GM12873 (cell line): Measurements from ENCODE around the gene AMBRA1.

ENCODE experiments used
- CTCF ChIP-seq: IDR thresholded peaks from 2 replicates; pipeline ENCODE4 v1.5.1; 2012; ENCODE audit warnings: low read depth, mild to moderate bottlenecking, moderate library complexity, low read length, control low read depth; ENCODE audit not compliant: insufficient read depth; ENCODE audit errors: missing control alignments

The AMBRA1 gene

GRCh38 chr11:46393231-46393616, 200.6 kb downstream of the AMBRA1 start:
- no peak for TF ChIP-seq CTCF

DNA sequence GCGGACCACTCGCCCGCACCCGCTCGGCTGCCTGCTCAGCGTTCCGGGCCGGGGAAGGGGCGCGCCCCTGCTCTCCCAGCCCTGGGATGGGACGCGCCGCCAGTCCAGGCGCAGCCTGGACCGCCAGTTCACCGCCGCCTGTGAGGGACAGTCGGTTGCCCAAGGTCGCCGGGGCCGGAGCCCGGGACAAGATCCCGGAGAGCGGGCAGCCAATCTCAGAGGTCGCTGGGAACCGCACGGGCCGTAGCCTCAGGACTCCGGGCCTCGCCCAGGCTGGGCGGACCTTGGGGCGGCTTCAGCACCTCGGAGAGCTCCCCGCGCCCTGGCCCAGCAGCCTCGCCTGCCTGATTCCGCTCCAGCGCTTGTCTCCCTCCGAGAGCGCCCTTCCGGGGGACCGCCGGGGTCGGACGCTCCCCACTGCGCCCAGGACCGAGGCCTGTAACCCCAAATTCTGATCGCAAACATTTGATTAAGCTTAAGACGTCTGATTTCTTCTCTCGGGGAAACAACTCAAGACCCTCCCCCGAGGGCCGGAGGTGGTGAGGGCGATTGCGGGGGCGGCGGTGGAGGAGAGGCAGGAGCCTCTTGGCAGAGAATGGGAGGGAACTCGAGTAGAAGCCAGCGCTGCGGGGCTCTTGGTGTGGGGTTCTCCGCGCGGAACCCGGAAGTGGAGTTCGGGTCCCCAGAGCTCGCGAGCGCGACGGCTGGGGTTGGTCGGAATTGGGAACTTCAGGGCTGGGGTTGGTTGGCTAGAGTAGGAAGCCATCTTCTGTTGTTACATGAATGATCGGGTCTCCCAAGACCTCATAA, 201.2 kb downstream of the AMBRA1 start:
- TF ChIP-seq CTCF, result no peak

GRCh38 chr11:46391578-46392420, 202.0 kb downstream of the AMBRA1 start, which contains the start of gene CHRM4:
Gene CHRM4 (minus strand): TSS chr11:46391776. CDS start chr11:46386557, 5,219 bp downstream.
- peak; percentile 35 for TF ChIP-seq CTCF

GRCh38 chr11:46391186-46391577, 202.6 kb downstream of the AMBRA1 start:
- TF ChIP-seq CTCF, result no peak

DNA sequence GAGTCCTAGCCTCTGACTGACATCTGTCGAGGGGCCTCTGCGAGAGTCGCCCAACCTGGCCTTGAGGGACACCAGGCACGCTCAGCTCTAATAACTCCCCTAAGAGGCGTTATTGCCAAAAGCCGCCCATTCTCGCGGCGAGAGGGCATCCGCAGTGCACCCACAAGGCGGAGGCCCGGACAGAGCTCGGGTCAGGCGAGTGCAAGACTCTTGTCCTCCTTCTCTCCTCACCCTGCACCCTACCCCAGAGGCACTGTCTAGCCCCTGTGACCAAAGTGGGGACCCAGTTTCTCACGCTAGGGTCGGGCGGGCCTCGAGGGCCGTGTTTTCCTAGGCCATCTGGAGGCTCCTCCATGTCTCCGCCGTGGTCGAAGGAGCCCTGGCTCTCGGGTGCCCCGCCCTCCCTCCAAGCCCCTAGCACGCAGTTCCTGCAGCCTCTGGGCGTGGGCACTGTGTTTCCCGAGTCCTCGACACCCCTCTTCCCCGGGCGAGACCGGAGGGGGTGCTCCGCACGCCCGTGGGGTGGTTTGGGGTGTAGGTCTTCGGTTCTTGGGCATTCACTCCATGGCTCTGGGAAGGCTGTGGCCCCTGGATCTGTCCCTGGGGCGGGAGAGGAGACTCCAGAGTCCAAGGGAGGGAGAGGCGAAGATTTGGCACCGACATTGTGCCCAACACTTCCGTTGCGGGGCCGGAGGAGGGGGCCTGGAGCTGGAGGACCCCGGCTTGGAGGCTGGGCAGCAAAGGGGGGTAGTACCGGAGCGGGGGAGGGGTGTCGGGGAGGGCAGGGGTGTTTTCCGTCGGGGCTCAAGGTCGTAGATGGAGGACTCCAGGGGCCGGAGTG, 203.3 kb downstream of the AMBRA1 start:
- no peak for TF ChIP-seq CTCF

- peak; percentile 80 for TF ChIP-seq CTCF
These were observed 204.1 kb downstream of the AMBRA1 start for GRCh38 chr11:46389450-46390330.
